Prostate gland (tissue), 2 donors: ENCODE data around the gene CELF2.

Experiments
- POLR2AphosphoS5 ChIP-seq: sonication (generic); formaldehyde crosslinking; IDR thresholded peaks from one replicate; pipeline ENCODE4 v1.6.1; 2017; ENCODE audit warnings: antibody characterized with exemption
- TF ChIP-seq, protein P1 (sequence below), 4 experiments: fragments of 200-600 bp in 2 of 4; fragments of 450-650 bp in 2 of 4; sonication (generic) in 2 of 4; IDR thresholded peaks; 1 replicate in 3 of 4; 2 replicates in 1 of 4; pipeline ENCODE4 v1.5.1; 2016 to 2019; ENCODE audit warnings: antibody characterized with exemption in 4 of 4, mild to moderate bottlenecking in 2 of 4, moderate library complexity in 2 of 4

DNA sequence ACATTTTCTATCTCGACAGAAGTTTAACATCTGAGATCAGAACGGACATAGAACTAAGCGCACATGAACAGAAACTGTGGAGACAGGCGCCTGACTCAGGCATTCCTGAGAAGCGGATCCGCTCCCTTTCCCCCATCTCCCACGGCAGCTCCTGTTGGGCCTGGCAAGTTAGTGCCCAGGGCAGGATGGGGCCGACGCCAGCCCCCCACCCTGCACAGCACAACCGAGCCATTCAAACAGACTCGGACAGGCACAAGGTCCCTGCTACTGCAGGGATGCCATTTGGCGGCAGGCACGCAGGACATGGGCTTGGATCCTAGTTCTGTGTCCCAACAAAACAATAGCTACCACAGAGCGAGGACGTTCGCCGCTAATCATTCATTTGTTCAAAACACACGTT, 322.0 kb downstream of the CELF2 start:
- TF ChIP-seq, protein P1, sequence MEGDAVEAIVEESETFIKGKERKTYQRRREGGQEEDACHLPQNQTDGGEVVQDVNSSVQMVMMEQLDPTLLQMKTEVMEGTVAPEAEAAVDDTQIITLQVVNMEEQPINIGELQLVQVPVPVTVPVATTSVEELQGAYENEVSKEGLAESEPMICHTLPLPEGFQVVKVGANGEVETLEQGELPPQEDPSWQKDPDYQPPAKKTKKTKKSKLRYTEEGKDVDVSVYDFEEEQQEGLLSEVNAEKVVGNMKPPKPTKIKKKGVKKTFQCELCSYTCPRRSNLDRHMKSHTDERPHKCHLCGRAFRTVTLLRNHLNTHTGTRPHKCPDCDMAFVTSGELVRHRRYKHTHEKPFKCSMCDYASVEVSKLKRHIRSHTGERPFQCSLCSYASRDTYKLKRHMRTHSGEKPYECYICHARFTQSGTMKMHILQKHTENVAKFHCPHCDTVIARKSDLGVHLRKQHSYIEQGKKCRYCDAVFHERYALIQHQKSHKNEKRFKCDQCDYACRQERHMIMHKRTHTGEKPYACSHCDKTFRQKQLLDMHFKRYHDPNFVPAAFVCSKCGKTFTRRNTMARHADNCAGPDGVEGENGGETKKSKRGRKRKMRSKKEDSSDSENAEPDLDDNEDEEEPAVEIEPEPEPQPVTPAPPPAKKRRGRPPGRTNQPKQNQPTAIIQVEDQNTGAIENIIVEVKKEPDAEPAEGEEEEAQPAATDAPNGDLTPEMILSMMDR (IDR thresholded peaks at IDR 0.05): no peak
- no peak for TF ChIP-seq POLR2AphosphoS5
